ENCODE results near the gene SUFU.

The SUFU gene

GRCh38 chr10:102642736-102643335 lies 139.1 kb downstream of the SUFU start:
- peak; percentile 58 for DNase-seq

GRCh38 chr10:102643336-102644065 lies 139.7 kb downstream of the SUFU start:
- DNase-seq: peak; percentile 52

- DNase-seq: peak; percentile 66
These were observed 140.4 kb downstream of the SUFU start, which contains the start of gene TRIM8 for GRCh38 chr10:102644066-102644645. TSS of gene TRIM8 (plus strand) at chr10:102644479. CDS start at chr10:102644618, 139 bp downstream.

GRCh38 chr10:102644646-102645387 lies 141.0 kb downstream of the SUFU start:
- DNase-seq: peak; percentile 84

- peak; percentile 36 for DNase-seq
These were observed 141.6 kb downstream of the SUFU start for GRCh38 chr10:102645388-102645740.

GRCh38 chr10:102645741-102646609 lies 142.2 kb downstream of the SUFU start:
- DNase-seq: peak; percentile 71

- peak; percentile 71 for DNase-seq
These were observed 143.1 kb downstream of the SUFU start for GRCh38 chr10:102646610-102647442.

- no peak for DNase-seq
These were observed 143.9 kb downstream of the SUFU start for GRCh38 chr10:102647443-102648268.

GRCh38 chr10:102648269-102648888 lies 144.6 kb downstream of the SUFU start:
- no peak for DNase-seq

GRCh38 chr10:102648889-102649796 lies 145.4 kb downstream of the SUFU start:
- DNase-seq: peak; percentile 40

GRCh38 chr10:102649797-102650654 lies 146.3 kb downstream of the SUFU start:
- no peak for DNase-seq

- no peak for DNase-seq
These were observed 147.1 kb downstream of the SUFU start for GRCh38 chr10:102650655-102651454.

GRCh38 chr10:102651455-102652169 lies 147.8 kb downstream of the SUFU start:
- no peak for DNase-seq

GRCh38 chr10:102652170-102652916 lies 148.6 kb downstream of the SUFU start:
- no peak for DNase-seq

- no peak for DNase-seq
These were observed 149.3 kb downstream of the SUFU start for GRCh38 chr10:102653060-102653459.

- DNase-seq: no peak
These were observed 150.8 kb downstream of the SUFU start for GRCh38 chr10:102654566-102654965.

Data from activated naive CD4-positive, alpha-beta T cell treated with anti-CD3 and anti-CD28 coated beads, Interleukin-2, amount 50 U/mL, for 16 hours (primary cell).